NCI-H1930 (cell line): ENCODE measurements around the gene MRTFA.

ENCODE experiments used
- DNase-seq, 2 experiments: peaks; one replicate each; lab custom pipeline; 2025; lab: John Stamatoyannopoulos, UW

Gene MRTFA

DNA sequence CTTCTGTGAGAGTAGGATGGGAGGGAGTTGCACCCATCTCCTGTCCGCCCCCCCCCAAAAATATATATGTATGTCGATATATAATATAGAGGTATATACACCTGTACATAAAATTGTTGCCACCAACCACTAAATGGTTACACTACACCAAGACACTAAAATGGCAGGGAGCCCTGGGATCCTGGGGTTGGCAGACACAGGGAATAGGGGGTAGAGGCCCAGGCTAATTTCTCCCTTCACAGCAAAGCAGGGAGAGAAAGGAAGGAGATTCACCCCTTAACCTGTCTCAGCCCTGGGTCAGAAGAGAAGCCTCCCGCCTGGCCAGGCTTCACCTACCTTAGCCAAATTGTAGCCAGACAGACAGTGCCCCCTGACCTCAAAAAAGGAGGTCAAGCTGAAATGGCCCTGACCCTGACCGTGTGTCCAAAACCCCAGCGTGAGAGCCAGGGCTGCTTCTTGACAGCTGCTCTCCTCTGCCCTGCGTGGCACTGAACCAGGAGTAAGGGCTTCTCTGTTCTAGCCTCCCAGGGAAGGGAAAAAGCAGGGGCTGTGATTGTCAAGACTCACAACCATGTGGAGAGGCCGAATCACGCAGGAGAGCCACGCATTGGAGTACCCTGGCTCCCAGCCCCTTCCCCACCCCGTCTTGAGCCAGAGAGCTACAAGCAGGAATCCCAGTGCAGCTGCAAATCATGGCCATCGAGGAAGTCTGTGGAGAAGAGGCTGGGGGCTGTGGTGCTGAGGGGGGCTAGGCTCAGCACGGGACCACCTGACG is 225.6 kb downstream of the MRTFA start:
- DNase-seq: no peak

DNA sequence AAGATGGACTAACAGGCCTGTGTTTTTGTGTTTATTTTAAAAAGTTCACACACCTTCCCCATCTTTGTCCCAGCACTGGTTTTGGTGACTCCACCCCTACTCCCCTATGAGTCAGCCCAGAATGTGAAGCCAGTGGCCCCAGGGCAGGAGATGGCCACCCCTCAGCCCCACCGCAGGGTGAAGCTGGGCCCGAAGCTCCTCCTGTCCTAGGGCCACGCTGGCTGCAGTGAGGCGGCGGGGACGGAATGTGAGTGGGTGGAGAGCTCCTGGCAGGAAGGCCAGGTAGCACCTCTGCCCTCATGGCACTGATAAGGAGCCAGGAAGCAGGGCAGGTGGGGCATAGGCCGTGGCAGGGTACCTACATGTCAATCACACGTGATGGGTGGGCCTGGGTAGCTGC is 226.2 kb downstream of the MRTFA start:
- no peak for DNase-seq

- DNase-seq: no peak
These were observed 226.9 kb downstream of the MRTFA start for GRCh38 chr22:40409613-40410113.

DNA sequence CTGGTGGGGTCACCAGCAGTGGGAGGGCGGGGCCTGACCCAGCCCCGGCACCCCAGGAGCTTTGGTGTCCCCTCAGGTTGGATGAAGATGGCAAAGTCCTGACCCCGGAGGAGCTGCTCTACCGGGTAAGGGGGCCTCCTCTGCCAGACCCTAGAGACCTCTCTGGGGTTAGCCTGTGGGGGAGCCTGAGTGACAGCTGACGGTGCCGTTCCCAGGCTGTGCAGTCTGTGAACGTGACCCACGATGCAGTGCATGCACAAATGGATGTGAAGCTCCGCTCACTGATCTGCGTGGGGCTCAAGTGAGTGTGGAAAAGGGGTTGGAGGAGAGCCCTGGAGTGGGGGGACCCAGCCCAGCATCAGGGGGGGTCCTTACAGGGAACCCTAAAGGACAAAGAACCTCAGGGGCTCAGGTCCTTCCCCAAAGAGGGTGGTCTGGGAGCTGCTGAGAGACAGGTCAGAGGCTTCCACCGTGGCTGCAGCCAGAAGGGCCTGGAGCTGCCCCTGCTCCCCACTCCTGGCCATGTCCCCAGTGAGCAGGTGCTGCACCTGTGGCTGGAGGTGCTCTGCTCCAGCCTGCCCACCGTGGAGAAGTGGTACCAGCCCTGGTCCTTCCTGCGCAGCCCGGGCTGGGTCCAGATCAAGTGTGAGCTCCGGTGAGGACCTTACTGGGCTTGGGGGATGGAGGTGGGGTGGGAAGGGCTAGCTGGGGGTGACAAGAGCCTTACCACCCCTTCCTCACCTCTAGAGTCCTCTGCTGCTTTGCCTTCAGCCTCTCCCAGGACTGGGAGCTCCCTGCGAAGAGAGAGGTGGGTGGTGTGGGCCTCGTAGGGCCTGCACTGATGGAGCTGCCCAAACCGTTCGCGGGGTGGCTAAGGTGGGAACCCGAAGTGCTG is 227.6 kb downstream of the MRTFA start:
- DNase-seq: no peak

GRCh38 chr22:40407831-40408717 is 228.4 kb downstream of the MRTFA start:
- no peak for DNase-seq

GRCh38 chr22:40407021-40407761 is 229.3 kb downstream of the MRTFA start:
- DNase-seq: no peak

DNA sequence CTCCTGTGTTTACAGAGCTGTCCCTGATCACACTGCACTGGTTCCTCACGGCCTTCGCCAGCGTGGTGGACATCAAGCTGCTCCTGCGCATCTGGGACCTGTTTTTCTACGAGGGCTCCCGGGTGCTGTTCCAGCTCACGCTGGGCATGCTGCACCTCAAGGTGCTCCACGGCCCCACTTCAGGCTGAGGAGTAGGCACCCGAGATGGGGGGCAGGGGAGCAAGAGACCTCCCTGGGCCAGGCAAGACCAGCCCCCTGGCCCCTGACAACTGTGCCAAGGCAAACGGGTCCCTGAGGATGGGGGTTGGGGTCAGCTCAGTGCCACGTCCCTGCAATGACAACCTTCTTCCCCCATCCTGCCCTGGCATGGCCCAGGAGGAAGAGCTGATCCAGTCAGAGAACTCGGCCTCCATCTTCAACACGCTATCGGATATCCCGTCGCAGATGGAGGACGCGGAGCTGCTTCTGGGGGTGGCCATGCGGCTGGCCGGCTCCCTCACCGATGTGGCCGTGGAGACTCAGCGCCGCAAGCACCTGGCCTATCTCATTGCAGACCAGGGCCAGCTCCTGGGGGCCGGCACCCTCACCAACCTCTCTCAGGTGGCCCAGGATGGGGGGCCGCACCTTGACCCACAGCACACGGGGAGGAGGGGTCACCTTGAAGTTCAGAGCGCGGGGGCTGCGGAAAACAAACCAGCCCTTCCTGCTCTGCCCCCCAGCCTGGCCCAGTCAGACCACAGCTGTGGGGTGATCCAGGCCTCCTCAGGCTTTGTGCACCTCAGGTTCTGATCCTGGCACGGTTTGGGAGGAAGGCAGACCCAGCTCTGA is 230.2 kb downstream of the MRTFA start:
- DNase-seq: no peak

GRCh38 chr22:40405178-40406062 is 231.1 kb downstream of the MRTFA start:
- DNase-seq: no peak

- no peak for DNase-seq
These were observed 232.0 kb downstream of the MRTFA start for GRCh38 chr22:40404251-40405177.

- no peak for DNase-seq
These were observed 232.9 kb downstream of the MRTFA start for GRCh38 chr22:40403651-40404050.

DNA sequence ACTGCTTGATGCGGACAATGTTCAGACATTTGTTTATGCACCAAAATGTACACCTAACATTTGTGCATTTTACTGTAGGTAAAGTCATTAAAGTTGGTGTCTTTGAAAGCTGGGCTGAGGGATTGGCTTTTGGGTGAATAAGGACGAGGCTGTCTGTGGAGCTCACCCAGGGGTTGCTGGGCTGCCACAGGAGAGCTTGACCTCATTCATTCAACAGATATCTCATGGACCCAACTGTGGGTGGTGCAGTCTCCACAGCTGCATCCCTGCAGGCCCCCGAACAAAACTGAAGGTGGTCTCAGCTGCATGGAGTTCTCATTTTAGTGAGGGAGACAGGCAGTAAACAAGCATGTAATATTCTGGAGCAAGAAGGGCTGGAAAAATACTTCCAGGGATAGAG is 233.4 kb downstream of the MRTFA start:
- no peak for DNase-seq

GRCh38 chr22:40401981-40402406 is 234.5 kb downstream of the MRTFA start:
- DNase-seq: no peak

DNA sequence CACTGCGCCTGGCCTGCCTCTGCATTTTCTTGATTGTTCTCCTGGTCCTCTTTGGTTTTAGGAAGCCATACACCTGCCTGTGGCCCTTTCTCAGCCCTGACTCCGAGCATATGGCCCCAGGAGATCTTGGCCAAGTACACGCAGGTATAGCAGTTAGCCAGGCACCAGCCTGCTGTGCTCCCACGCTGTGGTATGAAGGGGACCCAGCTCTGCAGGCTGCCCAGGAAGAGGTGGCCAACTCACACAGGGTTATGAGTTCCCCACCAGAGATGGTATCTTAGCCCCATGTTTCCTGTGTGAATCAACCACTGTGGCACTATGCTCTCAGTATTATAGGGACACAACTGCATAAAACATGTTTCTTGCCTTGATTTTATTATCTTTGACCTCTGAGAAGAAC is 235.0 kb downstream of the MRTFA start:
- no peak for DNase-seq

DNA sequence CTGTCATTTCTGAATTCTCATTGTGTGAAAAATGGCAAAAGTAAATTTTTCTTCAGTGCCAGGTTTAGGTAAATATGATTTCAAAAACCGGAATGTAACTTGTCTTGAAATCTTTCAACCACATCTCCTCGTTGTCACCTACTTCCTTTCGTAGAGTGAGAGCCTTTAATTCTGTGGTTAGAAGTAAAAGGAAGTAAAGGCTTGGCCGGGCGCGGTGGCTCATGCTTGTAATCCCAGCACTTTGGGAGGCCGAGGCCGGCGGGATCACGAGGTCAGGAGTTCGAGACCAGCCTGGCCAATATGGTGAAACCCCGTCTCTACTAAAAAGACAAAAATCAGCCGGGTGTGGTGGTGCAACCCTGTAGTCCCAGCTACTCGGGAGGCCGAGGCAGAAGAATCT is 236.4 kb downstream of the MRTFA start:
- no peak for DNase-seq

DNA sequence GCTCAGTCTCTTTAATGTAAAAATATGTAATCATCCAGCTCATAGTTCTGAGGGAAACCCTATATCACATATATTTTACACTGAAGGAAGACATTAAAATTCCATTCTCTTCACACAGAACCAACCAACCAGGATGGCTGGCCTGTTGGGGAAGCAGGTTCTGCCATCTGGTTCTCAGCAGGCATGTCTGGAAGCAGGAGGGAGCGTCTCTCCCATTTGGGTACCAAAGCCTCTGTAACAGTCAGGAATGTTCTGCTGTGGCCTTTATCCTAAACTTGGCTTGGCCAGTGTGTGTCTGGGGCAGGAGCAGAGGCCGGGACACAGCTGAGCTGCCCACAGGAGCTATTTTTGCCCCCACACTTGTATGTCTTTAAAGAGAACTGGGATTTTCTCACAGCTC is 236.9 kb downstream of the MRTFA start:
- no peak for DNase-seq

DNA sequence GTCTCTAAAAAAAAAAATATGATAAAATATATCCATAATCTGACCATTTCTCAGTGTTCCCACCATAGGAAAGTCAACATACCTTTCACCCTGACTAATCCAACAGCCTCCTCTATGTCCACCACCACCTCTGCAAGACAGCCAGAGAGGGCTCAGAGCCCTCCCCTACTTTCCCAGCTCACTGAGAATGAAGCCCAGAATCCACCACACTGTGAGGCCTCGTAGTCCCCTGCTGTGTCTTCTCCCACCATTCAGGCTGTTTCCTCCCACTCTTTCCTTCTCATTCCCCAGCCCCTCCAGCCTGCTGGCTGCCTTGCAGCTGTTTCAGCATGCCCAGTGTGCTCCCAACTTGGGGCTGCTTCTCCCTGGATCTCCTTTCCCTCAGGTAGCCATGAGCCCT is 239.1 kb downstream of the MRTFA start:
- DNase-seq: no peak

GRCh38 chr22:40396882-40397281 is 239.6 kb downstream of the MRTFA start:
- no peak for DNase-seq

GRCh38 chr22:40395607-40396006 is 240.9 kb downstream of the MRTFA start:
- DNase-seq: no peak
